Ishikawa (cell line): ENCODE results near the gene GAB2.

Experiments used
- CEBPB ChIP-seq: IDR thresholded peaks from 2 replicates; pipeline ENCODE4 v1.6.1; 2012
- CREB1 ChIP-seq: IDR thresholded peaks from 2 replicates; pipeline ENCODE4 v1.6.1; 2012; ENCODE audit warnings: low read depth
- EGR1 ChIP-seq: IDR thresholded peaks from 2 replicates; pipeline ENCODE4 v1.6.1; 2012
- EP300 ChIP-seq: IDR thresholded peaks from 2 replicates; pipeline ENCODE4 v1.6.1; 2012; ENCODE audit warnings: borderline replicate concordance
- FOXM1 ChIP-seq: IDR thresholded peaks from 2 replicates; pipeline ENCODE4 v1.6.1; 2012; ENCODE audit warnings: low read depth, borderline replicate concordance
- NFIC ChIP-seq: IDR thresholded peaks from 2 replicates; pipeline ENCODE4 v1.6.1; 2012
- RAD21 ChIP-seq: IDR thresholded peaks from 2 replicates; pipeline ENCODE4 v1.6.1; 2012; ENCODE audit warnings: low read depth
- TAF1 ChIP-seq: IDR thresholded peaks from 2 replicates; pipeline ENCODE4 v1.6.1; 2012; ENCODE audit warnings: low read depth, mild to moderate bottlenecking
- TCF12 ChIP-seq: IDR thresholded peaks from 2 replicates; pipeline ENCODE4 v1.6.1; 2012; ENCODE audit warnings: low read depth
- TEAD4 ChIP-seq: IDR thresholded peaks from 2 replicates; pipeline ENCODE4 v1.6.1; 2012
- USF1 ChIP-seq: IDR thresholded peaks from 2 replicates; pipeline ENCODE4 v1.6.1; 2012
- YY1 ChIP-seq: IDR thresholded peaks from 2 replicates; pipeline ENCODE4 v1.6.1; 2012; ENCODE audit warnings: low read depth
- ZBTB7A ChIP-seq: IDR thresholded peaks from 2 replicates; pipeline ENCODE4 v1.6.1; 2012; ENCODE audit warnings: low read depth
- TF ChIP-seq, protein P1 (sequence below): IDR thresholded peaks from 2 replicates; pipeline ENCODE4 v1.6.1; 2012
- TF ChIP-seq, protein P2 (sequence below): IDR thresholded peaks from 2 replicates; pipeline ENCODE4 v1.6.1; 2012; ENCODE audit warnings: low read depth, mild to moderate bottlenecking

GAB2 gene

GRCh38 chr11:78214331-78215194 lies 203.1 kb downstream of the GAB2 start:
- TF ChIP-seq, protein P1, sequence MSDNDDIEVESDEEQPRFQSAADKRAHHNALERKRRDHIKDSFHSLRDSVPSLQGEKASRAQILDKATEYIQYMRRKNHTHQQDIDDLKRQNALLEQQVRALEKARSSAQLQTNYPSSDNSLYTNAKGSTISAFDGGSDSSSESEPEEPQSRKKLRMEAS: no peak
- no peak for TF ChIP-seq EGR1
- no peak for TF ChIP-seq CEBPB

DNA sequence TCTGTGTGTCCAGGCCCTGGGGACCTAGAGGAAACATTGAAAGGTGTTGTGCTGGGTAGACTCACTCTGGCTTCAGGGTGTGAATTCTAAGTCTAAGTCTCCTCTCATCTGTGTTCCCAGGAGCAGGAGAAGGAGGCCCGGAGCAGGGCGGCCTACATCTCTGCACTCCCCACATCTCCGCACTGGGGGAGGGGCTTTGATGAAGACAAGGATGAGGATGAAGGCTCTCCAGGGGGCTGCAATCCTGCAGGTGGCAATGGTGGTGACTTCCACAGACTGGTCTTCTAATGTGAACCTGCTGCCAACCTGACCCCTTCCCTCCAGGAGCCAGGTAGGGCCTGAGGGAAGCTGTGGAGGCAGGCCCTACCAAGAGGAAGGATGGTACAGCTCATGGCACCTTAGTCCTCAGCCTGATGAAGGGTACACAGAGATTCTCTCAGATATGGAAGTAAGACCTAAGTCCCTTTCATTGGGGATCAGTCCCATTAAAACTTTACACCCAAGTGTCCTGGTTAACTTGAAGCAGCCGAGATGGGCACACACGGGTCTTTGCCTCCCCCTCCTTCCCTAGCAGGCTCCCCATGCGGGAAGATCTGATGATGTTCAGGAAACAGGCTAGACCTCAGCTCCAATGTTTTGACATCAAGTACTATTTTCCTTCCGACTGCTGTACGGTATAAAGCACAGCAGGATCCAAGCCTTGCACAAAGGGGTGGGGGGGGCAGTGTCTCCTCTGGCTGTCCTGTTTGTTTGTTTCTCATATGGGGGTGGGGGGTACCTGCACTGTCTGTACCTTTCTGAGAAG lies 203.9 kb downstream of the GAB2 start:
- no peak for TF ChIP-seq YY1
- TF ChIP-seq FOXM1: no peak
- no peak for TF ChIP-seq USF1

- TF ChIP-seq FOXM1 (no peak), YY1 (no peak), RAD21 (no peak), USF1 (no peak), CREB1 (no peak), TAF1 (no peak), ZBTB7A (no peak), NFIC (no peak), EGR1 (no peak), EP300 (no peak)
- TF ChIP-seq, protein P1: no peak
Observed at GRCh38 chr11:78212586-78213371, 204.8 kb downstream of the GAB2 start.

GRCh38 chr11:78211565-78211964 lies 206.1 kb downstream of the GAB2 start:
- no peak for TF ChIP-seq EGR1
- TF ChIP-seq, protein P1: no peak
- no peak for TF ChIP-seq EP300
- no peak for TF ChIP-seq CEBPB
- no peak for TF ChIP-seq RAD21
- no peak for TF ChIP-seq USF1
- no peak for TF ChIP-seq NFIC
- no peak for TF ChIP-seq FOXM1
- no peak for TF ChIP-seq ZBTB7A
- TF ChIP-seq TAF1: no peak
- no peak for TF ChIP-seq TEAD4
- TF ChIP-seq YY1: no peak
- TF ChIP-seq CREB1: no peak
- TF ChIP-seq, protein P2, sequence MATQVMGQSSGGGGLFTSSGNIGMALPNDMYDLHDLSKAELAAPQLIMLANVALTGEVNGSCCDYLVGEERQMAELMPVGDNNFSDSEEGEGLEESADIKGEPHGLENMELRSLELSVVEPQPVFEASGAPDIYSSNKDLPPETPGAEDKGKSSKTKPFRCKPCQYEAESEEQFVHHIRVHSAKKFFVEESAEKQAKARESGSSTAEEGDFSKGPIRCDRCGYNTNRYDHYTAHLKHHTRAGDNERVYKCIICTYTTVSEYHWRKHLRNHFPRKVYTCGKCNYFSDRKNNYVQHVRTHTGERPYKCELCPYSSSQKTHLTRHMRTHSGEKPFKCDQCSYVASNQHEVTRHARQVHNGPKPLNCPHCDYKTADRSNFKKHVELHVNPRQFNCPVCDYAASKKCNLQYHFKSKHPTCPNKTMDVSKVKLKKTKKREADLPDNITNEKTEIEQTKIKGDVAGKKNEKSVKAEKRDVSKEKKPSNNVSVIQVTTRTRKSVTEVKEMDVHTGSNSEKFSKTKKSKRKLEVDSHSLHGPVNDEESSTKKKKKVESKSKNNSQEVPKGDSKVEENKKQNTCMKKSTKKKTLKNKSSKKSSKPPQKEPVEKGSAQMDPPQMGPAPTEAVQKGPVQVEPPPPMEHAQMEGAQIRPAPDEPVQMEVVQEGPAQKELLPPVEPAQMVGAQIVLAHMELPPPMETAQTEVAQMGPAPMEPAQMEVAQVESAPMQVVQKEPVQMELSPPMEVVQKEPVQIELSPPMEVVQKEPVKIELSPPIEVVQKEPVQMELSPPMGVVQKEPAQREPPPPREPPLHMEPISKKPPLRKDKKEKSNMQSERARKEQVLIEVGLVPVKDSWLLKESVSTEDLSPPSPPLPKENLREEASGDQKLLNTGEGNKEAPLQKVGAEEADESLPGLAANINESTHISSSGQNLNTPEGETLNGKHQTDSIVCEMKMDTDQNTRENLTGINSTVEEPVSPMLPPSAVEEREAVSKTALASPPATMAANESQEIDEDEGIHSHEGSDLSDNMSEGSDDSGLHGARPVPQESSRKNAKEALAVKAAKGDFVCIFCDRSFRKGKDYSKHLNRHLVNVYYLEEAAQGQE: no peak
- TF ChIP-seq TCF12: no peak

DNA sequence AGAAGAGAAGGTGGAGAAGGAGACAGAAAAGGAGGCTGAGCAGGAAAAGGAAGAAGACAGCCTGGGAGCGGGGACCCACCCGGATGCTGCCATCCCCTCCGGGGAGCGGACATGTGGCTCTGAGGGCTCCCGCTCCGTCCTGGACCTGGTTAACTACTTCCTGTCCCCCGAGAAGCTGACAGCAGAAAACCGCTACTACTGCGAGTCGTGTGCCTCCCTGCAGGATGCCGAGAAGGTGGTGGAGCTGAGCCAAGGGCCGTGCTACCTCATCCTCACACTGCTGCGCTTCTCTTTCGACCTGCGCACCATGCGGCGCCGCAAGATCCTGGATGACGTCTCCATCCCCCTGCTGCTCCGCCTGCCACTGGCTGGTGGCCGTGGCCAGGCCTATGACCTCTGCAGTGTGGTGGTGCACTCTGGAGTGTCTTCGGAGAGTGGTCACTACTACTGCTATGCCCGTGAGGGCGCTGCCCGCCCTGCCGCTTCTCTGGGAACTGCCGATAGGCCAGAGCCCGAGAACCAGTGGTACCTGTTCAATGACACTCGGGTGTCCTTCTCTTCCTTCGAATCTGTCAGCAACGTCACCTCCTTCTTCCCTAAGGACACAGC lies 207.5 kb downstream of the GAB2 start:
- TF ChIP-seq, protein P2: no peak
- TF ChIP-seq CREB1 (no peak), ZBTB7A (no peak), NFIC (no peak), RAD21 (no peak), USF1 (no peak)
